Type B pancreatic cell (in vitro differentiated cells): Measurements from ENCODE around the gene NBPF1. TPM values are rescaled to one million over a fixed set of nuclear protein-coding genes. Genes with fewer than 3 reads are reported as not detected.
"Not testable (repeated sequence)": the region's sequence is repeated elsewhere in the genome, so short reads cannot be mapped to it uniquely, and the experiment has no call there.

Source experiments
- DNase-seq: peaks from one replicate; pipeline ENCODE4 v3.0.0; 2021; ENCODE audit warnings: mixed read lengths; ENCODE audit not compliant: unreplicated experiment; ENCODE audit errors: extremely low spot score
- H3K27ac Mint-ChIP-seq: 2 replicates; pipeline ENCODE4 v1.8.0; 2021; ENCODE audit warnings: mild to moderate bottlenecking, mixed read lengths
- H3K27me3 Mint-ChIP-seq: 2 replicates; pipeline ENCODE4 v1.8.0; 2021; ENCODE audit warnings: mixed read lengths
- H3K36me3 Mint-ChIP-seq: 2 replicates; pipeline ENCODE4 v1.8.0; 2021; ENCODE audit warnings: mixed read lengths
- H3K4me1 Mint-ChIP-seq: one replicate; pipeline ENCODE4 v1.8.0; 2021; ENCODE audit warnings: mixed read lengths; ENCODE audit not compliant: unreplicated experiment
- H3K4me3 Mint-ChIP-seq: 2 replicates; pipeline ENCODE4 v1.8.0; 2021; ENCODE audit warnings: mild to moderate bottlenecking, mixed read lengths
- H3K9me3 Mint-ChIP-seq: 2 replicates; pipeline ENCODE4 v1.8.0; 2021; ENCODE audit warnings: mixed read lengths
- CTCF ChIP-seq: fragments of 200-600 bp; sonication (generic); conservative IDR thresholded peaks from 2 replicates; pipeline ENCODE4 v1.5.0; 2021; ENCODE audit warnings: antibody characterized with exemption, mild to moderate bottlenecking
- total RNA-seq: library from RNA; stranded (reverse); gene quantifications from 2 replicates; pipeline ENCODE4 v1.2.1, GENCODE V29; 2021; ENCODE audit warnings: low replicate concordance

Gene NBPF1
- total RNA-seq, 1 donor from 2014 or later = 97.5 TPM

DNA sequence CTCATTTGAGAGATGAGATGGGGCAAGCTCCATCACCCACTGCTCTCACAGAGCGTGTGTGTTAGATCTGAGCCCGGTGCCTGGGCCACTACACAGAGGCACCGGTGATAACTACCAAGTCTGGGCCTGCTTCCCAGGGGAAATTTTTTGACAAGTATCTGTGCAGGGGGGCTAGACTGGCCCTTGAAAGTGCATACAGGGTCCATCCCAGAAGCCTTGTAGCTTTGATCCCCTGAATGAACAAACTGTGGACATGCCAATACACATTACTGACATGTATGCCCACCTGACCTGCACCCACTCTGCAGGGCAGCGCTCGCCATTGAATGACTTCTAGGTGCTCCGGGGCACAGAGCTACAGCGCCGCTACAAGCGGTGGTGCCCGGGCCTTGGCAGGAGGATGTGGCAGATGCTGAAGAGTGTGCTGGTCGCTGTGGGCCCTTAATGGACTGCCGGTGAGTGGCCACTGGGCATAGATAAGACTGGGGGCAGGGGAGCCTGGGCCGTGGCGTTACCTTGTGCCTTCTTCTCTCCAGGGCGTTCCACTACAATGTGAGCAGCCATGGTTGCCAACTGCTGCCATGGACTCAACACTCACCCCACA is 32.8 kb upstream of the NBPF1 start:
- H3K27ac Mint-ChIP-seq, H3K4me1 Mint-ChIP-seq, H3K9me3 Mint-ChIP-seq, H3K36me3 Mint-ChIP-seq, H3K27me3 Mint-ChIP-seq: not testable (repeated sequence)
- peak; percentile 66 for DNase-seq
- peak overlapping the region; percentile 40 for H3K4me3 Mint-ChIP-seq

DNA sequence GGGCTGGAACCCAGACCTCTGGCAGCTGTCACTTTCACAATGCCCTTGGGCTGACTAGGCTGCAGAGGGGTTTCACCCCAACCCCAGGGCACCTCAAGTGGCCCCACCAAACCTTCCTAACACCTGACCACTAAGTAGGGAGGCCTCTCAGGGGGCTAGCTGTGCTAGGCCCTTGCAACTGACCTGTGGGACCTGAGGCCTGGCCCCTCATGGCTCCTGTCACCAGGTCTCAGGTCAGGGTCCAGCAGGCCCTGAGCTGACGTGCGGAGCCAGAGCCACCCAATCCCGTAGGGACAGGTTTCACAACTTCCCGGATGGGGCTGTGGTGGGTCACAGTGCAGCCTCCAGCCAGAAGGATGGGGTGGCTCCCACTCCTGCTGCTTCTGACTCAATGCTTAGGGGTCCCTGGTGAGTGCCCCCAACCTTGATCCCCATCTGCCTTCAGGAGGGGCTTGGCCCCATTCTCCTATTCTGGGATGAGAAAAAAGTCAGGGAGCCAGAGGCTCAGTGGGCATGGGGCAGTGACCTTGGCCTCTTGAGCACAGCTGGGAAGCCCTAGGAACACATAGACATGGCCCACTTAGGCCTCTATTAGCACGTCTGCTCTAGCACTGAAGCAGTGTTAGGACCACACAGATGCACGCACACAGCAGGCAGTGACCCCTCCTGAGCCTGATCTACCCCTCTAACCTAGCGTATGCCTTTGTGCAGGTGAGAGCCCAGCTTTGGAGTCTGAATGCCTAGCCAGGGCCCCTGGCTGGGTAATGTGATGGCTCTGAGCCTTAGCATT is 32.1 kb upstream of the NBPF1 start:
- DNase-seq = peak; percentile 78
- not testable (repeated sequence) for H3K27me3 Mint-ChIP-seq, H3K27ac Mint-ChIP-seq

GRCh38 chr1:16644482-16645270 is 31.3 kb upstream of the NBPF1 start:
- not testable (repeated sequence) for H3K9me3 Mint-ChIP-seq, H3K27ac Mint-ChIP-seq, H3K36me3 Mint-ChIP-seq, H3K4me1 Mint-ChIP-seq, H3K27me3 Mint-ChIP-seq, H3K4me3 Mint-ChIP-seq
- peak; percentile 100 for DNase-seq
- TF ChIP-seq CTCF = peak; percentile 77

More for the DNA sequence above, 32.1 kb upstream of the NBPF1 start:
- H3K4me3 Mint-ChIP-seq, H3K9me3 Mint-ChIP-seq, H3K4me1 Mint-ChIP-seq, H3K36me3 Mint-ChIP-seq: not testable (repeated sequence)

GRCh38 chr1:16644193-16644481 is 30.8 kb upstream of the NBPF1 start:
- no peak for DNase-seq
- H3K4me1 Mint-ChIP-seq = no peaks in the 10 kb centered on the region
- no peaks in the 10 kb centered on the region for H3K36me3 Mint-ChIP-seq
- TF ChIP-seq CTCF = no peak
- H3K4me3 Mint-ChIP-seq = no peak overlapping the region
- H3K27ac Mint-ChIP-seq = no peak overlapping the region
- H3K9me3 Mint-ChIP-seq = no peaks in the 10 kb centered on the region
- peaks cover 4% of the 10 kb centered on the region for H3K27me3 Mint-ChIP-seq

DNA sequence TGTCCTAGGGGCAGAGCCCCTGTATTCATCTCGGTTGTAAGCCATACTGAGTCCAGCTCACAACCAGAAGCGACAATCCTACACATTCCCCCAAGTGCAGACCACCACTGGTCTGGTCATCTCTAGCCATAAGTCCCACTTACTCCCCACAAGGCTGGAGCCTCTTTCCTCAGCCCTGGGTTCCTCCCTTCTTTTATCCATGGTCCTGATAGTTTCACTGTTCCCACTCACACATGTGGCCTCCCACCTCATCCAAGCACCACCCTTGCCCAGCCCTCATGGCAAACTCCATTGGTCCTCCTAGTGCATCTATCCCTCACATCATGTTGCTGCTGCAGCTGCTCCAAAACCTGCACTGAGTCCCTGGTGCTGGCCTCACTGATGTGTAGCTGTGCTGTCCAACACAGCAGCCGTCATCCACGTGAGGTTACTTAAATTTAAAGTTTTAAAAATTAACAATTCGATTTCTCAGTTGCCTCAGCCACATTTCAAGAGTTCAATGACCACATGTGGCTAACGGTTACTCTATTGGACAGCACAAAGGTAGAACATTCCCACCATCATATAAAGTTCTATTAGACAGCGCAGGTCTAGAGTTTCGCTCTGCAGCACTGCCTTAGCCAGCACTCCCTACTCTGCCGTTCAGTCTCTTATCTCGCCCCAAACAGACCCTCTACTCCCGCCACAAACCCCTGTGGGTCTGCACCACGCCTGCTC is 30.3 kb upstream of the NBPF1 start:
- peak; percentile 72 for DNase-seq
- not testable (repeated sequence) for H3K4me3 Mint-ChIP-seq, H3K27me3 Mint-ChIP-seq, H3K36me3 Mint-ChIP-seq, H3K4me1 Mint-ChIP-seq, H3K27ac Mint-ChIP-seq, H3K9me3 Mint-ChIP-seq

DNA sequence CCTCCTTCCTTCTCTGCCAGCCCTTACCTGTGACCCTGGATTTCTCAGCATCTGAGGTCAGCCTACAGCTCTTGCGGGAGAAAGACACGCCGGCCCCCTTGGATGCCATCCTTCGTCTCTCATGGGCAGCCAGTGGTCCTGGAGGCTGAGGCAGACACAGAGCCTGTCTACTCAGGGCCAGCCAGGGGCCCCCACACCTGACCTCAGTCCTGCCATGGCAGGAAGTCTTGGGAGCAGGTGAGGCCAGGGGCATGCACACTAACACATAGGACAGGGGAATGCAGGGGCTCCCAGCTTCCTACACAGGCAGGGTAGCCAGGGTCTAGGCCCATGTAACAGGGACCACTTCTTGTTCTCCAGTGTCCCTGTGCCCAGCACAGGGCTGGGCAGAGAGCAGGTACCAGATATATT is 29.6 kb upstream of the NBPF1 start:
- not testable (repeated sequence) for H3K27me3 Mint-ChIP-seq, H3K4me1 Mint-ChIP-seq, H3K4me3 Mint-ChIP-seq, H3K27ac Mint-ChIP-seq, H3K36me3 Mint-ChIP-seq, H3K9me3 Mint-ChIP-seq
- DNase-seq = peak; percentile 84

GRCh38 chr1:16642025-16642966 is 28.9 kb upstream of the NBPF1 start:
- peak; percentile 79 for DNase-seq
- not testable (repeated sequence) for H3K27me3 Mint-ChIP-seq, H3K9me3 Mint-ChIP-seq, H3K36me3 Mint-ChIP-seq, H3K4me3 Mint-ChIP-seq, H3K27ac Mint-ChIP-seq, H3K4me1 Mint-ChIP-seq

DNA sequence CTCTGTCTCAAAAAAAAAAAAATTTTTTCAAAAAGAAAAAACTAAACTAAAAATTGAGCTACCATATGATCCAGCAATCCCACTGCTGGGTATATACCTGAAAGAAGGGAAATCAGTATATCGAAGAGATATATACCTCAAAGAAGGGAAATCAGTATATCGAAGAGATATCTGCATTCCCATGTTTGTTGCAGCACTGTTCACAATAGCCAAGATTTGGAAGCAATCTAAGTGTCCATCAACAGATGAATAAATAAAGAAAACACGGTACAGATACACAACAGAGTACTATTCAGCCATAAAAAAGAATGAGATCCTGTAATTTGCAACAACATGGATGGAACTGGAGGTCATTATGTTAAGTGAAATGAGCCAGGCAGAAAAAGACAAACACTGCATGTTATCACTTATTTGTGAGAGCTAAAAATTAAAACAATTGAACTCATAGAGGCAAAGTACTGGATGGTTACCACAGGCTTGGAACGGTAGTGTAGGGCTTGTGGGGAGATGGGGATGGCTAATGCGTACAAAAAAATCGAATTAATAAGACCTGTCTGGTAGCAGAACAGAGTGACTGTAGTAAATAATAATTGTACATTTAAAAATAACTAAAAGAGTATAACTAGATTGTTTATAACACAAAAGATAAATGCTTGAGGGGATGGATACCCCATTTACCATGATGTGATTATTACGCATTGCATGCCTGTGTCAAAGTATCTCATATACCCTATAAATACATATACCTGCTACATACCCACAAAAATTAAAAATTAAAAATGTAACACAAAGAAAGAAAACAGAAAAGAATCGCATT is 28.0 kb upstream of the NBPF1 start:
- not testable (repeated sequence) for H3K27me3 Mint-ChIP-seq, H3K27ac Mint-ChIP-seq, H3K4me1 Mint-ChIP-seq, H3K36me3 Mint-ChIP-seq, H3K4me3 Mint-ChIP-seq, H3K9me3 Mint-ChIP-seq
- peak; percentile 10 for DNase-seq

DNA sequence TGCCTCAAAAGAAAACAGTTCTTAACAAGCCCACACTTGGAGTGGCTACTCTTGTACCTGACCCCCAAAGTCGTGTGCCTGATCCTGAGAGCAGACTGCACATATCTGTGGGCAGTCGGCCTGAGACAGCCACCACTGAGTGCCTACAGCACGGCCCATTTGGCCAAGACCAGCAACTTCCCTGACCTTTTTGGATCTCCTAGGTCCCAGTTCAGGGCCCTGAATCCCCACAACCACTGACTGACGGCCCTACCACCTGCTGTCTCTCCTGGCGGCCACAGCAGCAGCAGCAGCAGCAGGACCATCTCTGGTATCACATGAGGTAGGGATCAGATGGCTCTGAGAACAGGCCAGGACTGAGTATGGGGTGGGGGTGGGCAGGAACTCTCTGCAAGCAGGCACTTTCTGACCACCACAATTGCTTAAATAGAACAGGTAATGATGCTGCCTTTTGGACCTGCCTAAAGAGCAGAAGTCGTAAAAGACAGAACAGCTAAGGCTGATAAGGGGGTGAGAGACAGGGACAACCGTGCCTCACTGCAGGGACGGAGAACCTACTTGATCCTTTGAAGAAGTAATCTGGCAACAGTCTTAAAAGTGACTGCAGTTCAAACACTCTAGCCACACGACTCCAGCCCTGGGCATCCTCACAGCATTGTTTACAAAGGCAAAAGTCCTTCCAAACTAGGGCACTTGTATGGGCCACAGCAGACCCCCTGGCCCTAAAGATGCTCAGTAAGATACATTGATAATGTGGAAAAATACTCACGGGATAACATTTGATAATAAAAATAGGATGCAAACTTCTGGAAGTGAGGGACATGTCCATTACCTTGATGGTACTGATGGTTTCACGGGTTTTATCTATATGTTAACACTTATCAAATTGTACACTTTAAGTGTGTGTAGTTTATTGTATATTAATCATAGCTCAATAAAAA is 26.0 kb upstream of the NBPF1 start:
- not testable (repeated sequence) for H3K9me3 Mint-ChIP-seq, H3K36me3 Mint-ChIP-seq, H3K27me3 Mint-ChIP-seq, H3K4me3 Mint-ChIP-seq, H3K4me1 Mint-ChIP-seq, H3K27ac Mint-ChIP-seq
- peak; percentile 79 for DNase-seq
